Lower leg skin (tissue), 4 donors: ENCODE measurements around the gene IFNAR2. TPM values are rescaled to one million over a fixed set of nuclear protein-coding genes. Genes with fewer than 3 reads are reported as not detected.

ENCODE experiments used
- DNase-seq, 2 donors: peaks; one replicate each; pipeline ENCODE4 v3.0.0-alpha.2; 2019; ENCODE audit warnings: low spot score in 2 of 2
- H3K4me3 ChIP-seq: fragments of 200-600 bp; sonication (generic); 2 replicates; pipeline ENCODE4 v1.5.1; 2017; ENCODE audit warnings: mild to moderate bottlenecking, low read depth; ENCODE audit not compliant: poor library complexity, severe bottlenecking
- CTCF ChIP-seq, 3 donors: fragments of 450-650 bp; IDR thresholded peaks; one replicate each; pipeline ENCODE4 v1.5.1; 2016; ENCODE audit warnings: antibody characterized with exemption in 3 of 3, mild to moderate bottlenecking in 3 of 3, moderate library complexity in 2 of 3
- POLR2A ChIP-seq, 2 donors: fragments of 450-650 bp; IDR thresholded peaks; one replicate each; pipeline ENCODE4 v1.6.1; 2016 to 2017; ENCODE audit warnings: antibody characterized with exemption in 2 of 2, mild to moderate bottlenecking in 1 of 2, moderate library complexity in 1 of 2
- WGBS, 2 donors: methylation state at CpG; one replicate each; pipeline ENCODE4 v1.1.5; 2018; 5-methylcytosine and 5-hydroxymethylcytosine counted together
- intact Hi-C: fragments of 100-400 bp; cut with DNase I; formaldehyde crosslinking; loops from one replicate; pipeline ENCODE4 v1.15.0; 2023; ENCODE audit warnings: low total_unique reads
- total RNA-seq, 4 donors: library from RNA; depleted of rRNA; stranded (reverse); fragments of >200 nt; gene quantifications; one replicate each; pipeline ENCODE4 v1.1.0, GENCODE V29; 2016

The IFNAR2 gene
- total RNA-seq, 4 donors from 2014 or later = 2.7 to 14.2 (median 2.9) TPM

- no peak for DNase-seq
- H3K4me3 ChIP-seq = no peak overlapping the region
- no peak for TF ChIP-seq POLR2A (IDR thresholded peaks at IDR 0.05)
- no peak for TF ChIP-seq CTCF (IDR thresholded peaks at IDR 0.05)
- WGBS, 2 donors = 72 to 87% methylated on average over 3 of the region's 3 CpGs
- intact Hi-C loops = no loop called here
Observed at GRCh38 chr21:33261635-33262034, 31.9 kb downstream of the IFNAR2 start.

GRCh38 chr21:33262921-33263320 is 33.2 kb downstream of the IFNAR2 start:
- H3K4me3 ChIP-seq = no peak overlapping the region
- no peak for TF ChIP-seq CTCF (IDR thresholded peaks at IDR 0.05)
- TF ChIP-seq POLR2A (IDR thresholded peaks at IDR 0.05) = no peak
- WGBS, 2 donors = 94 to 96% methylated on average over 11 of the region's 11 CpGs
- DNase-seq = no peak
- intact Hi-C loops = no loop called here

GRCh38 chr21:33264561-33264960 is 34.8 kb downstream of the IFNAR2 start:
- 72 to 75% methylated on average over 11 of the region's 11 CpGs for WGBS, 2 donors
- no peak for TF ChIP-seq CTCF (IDR thresholded peaks at IDR 0.05)
- TF ChIP-seq POLR2A (IDR thresholded peaks at IDR 0.05) = no peak
- H3K4me3 ChIP-seq = no peak overlapping the region
- intact Hi-C loops = no loop called here
- DNase-seq = no peak

GRCh38 chr21:33265664-33266049 is 35.9 kb downstream of the IFNAR2 start:
- intact Hi-C loops = no loop called here
- DNase-seq = peak; percentile 63 to 88
- no peak for TF ChIP-seq POLR2A (IDR thresholded peaks at IDR 0.05)
- TF ChIP-seq CTCF (IDR thresholded peaks at IDR 0.05) = no peak
- 20 to 21% methylated on average over 12 of the region's 12 CpGs for WGBS, 2 donors
- peak overlapping the region; percentile 76 for H3K4me3 ChIP-seq

- DNase-seq = peak; percentile 44 to 92
- intact Hi-C loops = no loop called here
- peak within 1 kb of the TSS; percentile 76 for H3K4me3 ChIP-seq
- WGBS, 2 donors = 1 to 2% methylated on average over 12 to 47 of the region's 60 CpGs
- no peak for TF ChIP-seq CTCF (IDR thresholded peaks at IDR 0.05)
- TF ChIP-seq POLR2A (IDR thresholded peaks at IDR 0.05) = no peak
Observed at GRCh38 chr21:33266050-33266788, 36.5 kb downstream of the IFNAR2 start, which contains the start of gene IL10RB. IL10RB (plus strand) TSS chr21:33266367; CDS start chr21:33266466, 99 bp downstream.

- intact Hi-C loops = no loop called here
- no peak for DNase-seq
- WGBS, 2 donors = 1 to 2% methylated on average over 8 of the region's 8 CpGs
Observed at GRCh38 chr21:33266789-33267135, 37.0 kb downstream of the IFNAR2 start.

More at GRCh38 chr21:33266789-33267135, 37.0 kb downstream of the IFNAR2 start:
- H3K4me3 ChIP-seq = peak overlapping the region; percentile 76
- TF ChIP-seq POLR2A (IDR thresholded peaks at IDR 0.05) (no peak), CTCF (IDR thresholded peaks at IDR 0.05) (no peak)
